GM19193 (cell line): ENCODE data around the gene SMOC1.

Source experiments
- POLR2A ChIP-seq: IDR thresholded peaks from 4 replicates; pipeline ENCODE4 v1.6.1; 2011; ENCODE audit not compliant: insufficient read depth, insufficient read length; ENCODE audit errors: extremely low read depth

The SMOC1 gene

DNA sequence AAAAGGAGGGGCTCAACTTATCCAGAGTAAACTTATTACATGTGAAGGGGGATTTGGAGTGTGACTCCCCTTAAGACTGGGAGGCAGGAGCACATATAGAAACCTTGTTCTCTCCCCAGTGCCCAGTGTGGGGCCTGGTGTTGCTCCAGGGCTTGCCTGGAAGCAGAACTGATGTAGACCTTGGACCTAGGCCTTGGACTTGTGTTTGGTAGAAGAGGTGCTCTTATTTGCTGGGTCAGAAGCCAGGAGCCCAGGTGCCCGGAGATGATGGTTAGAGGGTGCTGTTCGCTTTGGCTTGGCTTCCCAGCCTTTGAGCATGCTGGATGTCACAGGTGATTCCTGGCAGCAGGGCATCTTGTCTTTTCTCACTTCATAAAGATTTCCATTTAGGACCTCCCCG is 110.4 kb downstream of the SMOC1 start:
- no peak for TF ChIP-seq POLR2A

DNA sequence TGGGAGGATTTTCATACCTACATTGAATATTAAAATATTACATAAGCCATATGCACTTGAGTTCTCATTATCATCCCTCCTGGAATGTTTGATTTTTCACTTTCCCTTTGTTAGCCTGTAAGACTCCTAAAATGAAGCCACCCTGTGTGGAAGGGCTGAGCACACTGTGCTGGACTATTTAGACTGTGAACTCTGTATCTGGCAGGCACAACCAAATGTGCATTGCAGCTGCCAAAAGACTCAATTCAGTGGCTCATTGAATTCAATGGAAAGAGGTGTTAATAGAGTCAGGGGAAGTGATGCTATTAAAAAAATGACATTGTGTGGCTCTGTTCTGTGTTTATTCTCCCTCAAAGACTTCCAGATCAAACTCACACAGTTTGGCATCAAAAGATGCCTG is 111.1 kb downstream of the SMOC1 start:
- TF ChIP-seq POLR2A, result no peak

DNA sequence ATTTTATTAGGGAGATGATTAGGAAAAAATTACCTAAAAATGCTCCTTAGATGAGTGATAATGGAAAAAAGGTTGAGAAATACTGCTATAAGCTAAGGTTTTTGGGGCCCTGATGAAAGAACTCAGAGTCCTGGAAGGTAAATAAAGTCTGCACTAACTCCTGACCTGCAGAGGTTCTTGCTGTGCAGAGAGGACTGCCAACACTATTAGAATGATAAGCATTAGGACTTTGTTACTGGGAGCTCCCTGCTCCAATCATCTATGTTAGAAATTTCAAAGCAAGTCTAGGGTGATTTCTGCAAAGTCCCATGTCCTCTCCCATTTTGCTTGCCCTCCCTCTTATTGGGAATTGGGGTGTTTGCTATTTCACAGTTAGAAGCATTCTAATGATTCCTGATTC is 112.2 kb downstream of the SMOC1 start:
- no peak for TF ChIP-seq POLR2A

DNA sequence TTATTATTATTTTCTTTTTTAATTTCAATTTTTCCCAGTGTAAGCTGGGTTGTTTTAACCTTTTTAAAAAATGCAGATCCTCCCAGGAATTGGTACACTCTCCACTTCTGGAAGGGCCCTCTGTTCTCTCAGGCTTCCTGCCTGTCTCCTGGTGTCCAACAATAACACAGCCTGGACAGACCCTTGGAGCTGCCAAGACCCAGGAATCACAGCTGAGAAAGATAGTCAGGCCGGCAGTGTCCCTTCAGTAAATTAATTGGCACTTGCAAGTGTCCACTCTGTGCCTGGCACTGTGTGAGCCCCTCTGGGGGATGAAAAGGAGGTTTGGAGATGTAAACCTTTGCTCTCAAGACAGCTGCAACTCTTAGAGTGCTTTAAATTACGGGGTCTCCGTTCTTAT is 113.3 kb downstream of the SMOC1 start:
- TF ChIP-seq POLR2A, result no peak

DNA sequence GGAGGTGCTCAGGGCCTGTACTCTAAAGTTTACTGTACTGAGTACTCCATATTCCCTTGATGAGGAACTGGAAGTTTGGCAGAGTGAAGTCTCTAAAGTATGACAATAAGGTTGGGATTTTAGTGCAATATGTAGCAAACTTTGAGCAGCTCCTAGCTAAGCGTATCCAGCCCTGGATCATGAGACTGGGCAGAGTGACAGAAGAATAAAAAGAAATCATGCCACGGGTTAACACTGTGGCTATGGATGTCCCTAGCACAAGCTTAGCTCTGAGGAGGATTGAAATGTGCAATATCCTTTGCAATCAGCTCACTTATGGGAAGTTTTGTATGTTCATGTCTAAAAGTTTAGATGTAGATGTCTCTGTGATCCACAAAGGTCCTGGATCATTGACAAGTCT is 114.1 kb downstream of the SMOC1 start:
- no peak for TF ChIP-seq POLR2A

DNA sequence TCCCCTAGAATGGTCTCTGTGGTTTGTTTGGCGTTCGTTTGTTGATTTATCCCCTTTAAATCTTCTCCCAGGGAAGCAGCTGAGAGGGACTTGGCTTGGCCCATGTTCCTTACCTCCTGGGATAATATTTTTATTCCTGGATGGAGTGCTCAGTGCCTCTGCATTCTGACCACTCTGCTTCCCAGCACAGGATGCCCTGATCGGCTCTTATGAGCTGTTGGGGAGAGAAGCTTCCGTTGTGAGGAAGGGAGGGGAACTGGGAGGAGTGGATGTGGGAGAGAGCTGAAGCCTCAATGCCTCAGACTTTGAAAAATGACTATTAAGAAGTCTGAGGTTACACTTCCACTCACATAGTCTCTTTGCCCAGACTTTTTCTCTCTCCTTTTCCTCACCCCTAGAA is 114.8 kb downstream of the SMOC1 start:
- TF ChIP-seq POLR2A, result no peak

DNA sequence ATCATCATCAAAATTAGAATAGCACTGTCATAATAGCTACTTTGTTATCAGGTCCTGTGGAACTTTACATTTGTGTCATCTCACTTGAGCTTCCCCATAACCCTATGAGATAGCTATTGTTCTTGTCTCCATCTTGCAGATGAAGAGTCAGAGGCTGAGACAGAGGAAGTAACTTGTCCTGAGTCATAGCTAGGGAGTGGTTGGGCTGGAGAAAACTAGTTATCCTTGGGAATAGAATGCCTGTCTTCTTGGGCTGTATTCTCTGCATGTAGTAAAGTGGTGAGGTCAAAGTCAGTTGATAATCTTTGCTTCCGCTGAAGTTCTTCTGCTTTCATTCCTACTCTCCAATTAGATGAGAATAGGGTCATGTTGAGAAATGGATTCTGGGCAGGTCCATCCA is 117.0 kb downstream of the SMOC1 start:
- TF ChIP-seq POLR2A, result no peak

DNA sequence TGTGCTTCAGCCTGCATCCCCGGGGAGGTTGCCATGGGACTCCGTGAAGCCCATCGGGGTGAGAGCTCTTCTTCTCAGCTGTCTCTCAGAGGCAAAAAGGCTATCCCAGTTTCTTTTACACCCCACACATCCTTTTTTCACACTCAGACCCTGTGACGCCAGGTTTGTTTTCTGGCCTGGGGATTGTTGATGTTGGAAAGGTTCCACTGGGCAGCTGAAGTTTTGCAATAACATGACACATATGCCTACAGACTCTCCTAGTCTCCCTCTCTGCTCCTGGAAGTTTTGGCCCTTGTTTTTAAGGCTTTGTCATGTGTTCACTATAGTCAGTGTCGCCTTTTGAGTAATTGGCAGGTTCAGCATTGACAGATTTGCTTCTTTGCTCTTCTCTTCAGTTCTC is 118.6 kb downstream of the SMOC1 start:
- no peak for TF ChIP-seq POLR2A

DNA sequence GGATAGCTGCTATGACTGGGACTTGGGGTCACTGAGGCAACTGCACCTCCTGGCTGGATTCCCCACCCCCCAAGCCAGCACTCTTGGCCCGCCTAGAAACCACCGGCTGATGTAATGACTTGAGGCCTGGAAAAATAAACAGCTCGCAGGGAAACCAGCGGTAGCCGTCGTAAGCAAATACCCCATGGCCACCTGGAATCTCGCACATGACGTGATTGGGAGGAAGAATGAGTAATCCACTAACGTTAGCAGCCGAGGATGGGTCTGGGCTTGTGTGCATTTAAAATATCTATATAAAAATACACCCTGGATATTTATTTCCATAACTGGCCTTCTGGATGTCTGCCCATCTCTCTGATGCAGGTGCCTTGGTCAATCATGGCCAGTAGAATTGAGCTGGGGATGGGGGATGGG is 120.1 kb downstream of the SMOC1 start:
- no peak for TF ChIP-seq POLR2A

DNA sequence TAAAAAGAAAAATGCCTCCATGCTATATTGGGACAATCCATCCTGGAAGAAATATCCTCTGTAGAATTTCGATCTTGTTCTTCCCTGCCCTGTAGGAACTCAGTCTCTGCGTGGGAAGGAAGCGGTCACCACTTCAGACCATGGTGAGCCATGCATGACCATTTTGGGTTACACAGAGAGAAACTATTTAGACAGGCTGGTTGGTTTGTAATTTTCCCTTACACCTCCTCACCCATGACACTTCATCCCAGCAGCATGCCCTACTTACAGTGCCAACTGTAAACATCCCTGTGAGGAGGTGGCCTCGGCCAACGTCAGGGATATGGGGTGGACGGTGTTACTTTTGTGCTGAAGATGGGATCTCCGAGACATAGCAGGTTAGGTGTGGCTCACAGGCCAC is 121.4 kb downstream of the SMOC1 start:
- no peak for TF ChIP-seq POLR2A

DNA sequence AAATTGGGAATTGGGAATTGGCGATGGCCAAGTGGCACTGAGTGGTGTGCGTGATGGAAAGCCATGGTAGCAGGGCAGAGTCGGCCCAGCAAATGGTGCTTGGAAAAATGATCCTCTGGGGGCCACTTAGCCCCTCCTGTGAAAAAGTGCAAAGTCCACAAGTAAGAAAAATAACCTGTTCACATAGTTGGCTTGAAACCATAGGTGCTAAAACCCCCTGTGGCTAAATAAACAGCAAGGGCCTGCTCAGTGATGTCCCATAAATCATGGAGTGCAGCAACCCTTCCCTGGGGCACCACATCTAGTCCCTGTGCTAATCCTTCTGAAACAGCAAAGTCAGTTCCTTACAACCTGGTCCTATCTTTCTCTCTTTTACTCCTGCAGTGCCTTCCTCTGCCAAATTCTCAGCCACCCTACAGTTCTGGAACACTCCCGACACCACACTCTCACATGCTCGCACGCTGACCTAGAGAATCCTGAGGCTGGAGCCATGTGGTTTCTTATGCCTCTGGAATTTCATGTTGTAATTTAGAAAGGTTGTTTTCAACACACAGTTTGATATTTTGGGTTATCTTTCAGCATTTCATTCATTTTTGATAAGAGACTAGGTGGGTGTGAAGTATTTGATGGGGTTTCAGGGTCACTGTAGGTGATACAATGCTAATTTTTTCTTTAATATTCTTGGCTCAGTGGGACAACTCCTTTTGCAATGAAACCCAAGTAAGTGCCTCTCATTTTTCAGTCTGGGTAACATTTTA is 123.6 kb downstream of the SMOC1 start:
- TF ChIP-seq POLR2A, result no peak

DNA sequence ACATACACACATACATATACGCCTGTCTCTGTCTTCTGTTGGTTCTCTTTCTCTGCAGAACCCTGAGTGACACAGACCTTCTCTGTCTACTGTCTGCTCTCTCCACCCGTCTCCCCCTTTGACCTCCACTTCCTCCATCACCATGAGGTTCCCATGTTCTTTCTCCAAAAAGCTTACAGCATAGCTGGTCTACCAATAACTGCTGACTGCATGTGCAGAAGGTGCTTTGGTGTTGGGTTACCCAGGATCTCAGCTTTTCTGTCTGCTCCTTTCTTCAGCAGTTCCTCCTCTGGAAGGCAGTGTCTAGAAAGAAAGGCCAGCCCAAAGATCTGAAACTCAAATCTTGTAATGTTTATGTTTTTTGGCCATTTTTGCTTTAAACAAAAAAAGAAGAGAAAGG is 125.6 kb downstream of the SMOC1 start:
- no peak for TF ChIP-seq POLR2A

DNA sequence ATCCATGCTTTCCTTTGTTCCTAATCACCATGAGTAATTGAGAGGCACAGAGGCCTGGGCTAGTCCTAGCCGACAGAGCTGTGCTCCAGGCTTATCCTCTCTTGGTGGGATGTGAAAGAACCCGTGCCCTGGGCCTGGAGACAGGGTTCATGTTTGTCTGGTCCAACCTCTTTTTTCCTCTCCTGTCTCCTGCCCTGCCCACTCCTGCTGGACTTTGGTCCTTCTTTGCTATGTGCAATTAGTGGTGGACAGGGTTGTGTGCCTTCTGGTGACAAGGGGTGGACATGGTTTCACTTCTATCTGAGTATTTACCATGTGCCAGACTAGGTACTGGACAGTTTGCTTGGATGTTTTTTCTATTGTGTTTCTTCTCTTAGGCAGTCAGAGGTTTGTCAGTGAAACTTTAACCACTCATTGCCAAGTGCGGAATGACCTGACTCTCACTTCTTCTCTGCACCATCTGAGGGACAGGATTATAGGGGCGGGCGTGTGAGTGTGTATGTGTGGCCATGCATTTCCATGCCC is 126.1 kb downstream of the SMOC1 start:
- TF ChIP-seq POLR2A, result no peak

DNA sequence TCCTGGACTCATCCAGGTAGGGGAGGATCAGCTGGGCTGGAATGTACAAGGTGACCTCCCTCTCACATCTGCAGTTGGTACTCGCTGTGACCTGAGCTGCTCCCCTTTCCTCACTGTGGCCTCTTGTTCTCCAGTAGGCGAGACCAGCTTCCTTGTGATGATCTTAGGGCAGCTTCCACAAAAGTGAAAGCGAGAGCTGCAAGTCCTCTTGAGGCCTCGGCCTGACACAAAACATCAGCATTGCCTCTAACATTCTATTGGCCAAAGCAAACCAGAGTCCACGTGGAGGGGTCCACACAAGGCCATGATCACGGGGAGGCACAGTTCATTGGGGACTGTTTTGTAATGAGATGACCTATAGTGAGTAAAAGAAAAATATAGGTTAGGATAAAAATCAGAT is 127.5 kb downstream of the SMOC1 start:
- no peak for TF ChIP-seq POLR2A

DNA sequence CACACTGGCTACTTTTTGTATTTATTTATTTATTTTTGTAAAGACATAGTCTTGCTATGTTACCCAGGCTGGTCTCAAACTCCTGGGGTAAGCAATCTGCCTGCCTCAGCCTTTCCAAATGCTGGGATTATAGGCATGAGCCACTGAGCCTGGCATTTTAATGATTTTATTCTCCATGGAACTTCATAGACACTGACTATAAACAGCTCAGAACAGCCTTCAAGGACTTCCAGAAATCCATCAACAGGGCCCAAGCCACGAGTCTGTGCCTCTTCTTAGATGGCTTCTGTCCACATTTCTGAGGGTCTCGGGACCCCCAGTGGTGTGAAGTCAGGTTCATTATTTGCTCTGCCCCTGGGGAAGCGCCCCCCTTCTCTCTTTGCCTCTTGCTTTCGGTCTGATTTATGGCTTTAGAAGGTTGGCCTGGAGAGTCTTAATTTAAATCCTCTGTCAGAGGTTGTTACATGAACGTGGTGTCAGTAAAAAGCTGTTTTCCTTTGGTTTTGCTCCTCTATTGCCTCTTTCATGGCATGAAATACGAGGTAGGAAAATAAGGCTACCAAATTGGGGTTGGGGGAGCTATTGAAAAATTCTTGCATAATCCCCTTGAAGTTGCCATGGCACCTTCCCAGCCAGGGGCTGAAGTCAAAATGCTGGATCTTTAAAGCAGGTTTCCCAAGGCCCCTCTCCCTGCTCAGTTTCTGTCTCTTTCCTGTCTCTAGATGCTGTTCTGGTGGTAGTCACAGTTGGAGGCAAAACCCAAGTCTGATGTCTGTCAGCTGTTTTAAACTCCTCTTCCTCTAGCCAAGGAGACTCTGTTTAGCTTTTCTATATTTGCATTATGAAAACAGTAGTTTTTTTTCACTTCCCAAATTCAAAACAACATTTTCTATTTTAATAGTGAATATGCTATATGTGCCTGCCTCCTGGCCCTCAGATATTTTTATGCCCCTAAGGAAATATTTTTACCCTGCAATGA is 129.4 kb downstream of the SMOC1 start:
- TF ChIP-seq POLR2A, result no peak

DNA sequence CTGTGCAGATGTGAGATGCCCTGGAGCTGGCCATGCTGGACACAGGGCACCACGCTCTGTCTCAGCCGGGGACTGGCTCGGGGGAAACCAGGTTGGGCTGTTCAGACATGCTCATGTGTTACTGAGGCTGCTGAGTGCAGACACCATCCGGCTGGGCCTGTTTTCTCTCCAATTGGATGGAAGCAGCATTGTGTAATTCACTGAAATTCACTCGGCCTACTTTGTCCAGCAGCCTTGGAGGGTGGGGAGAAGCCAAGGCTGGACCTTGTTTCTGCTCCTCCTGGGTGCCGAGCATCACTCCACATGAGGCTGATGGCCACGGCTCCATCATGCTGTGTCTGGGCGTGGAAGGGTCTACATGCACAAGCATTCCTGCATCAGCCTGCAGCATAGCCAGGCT is 130.7 kb downstream of the SMOC1 start:
- no peak for TF ChIP-seq POLR2A
